Measurements from ENCODE around the gene NEK2. TPM values are rescaled to one million over a fixed set of nuclear protein-coding genes. Genes with fewer than 3 reads are reported as not detected.

Gene NEK2
- total RNA-seq, 3 donors from 2014 or later: 1.8 TPM; not detected in 2

- peaks cover 0 to 8% of the 10 kb centered on the region in 2 donors for H3K4me1 ChIP-seq
- intact Hi-C loops (cut with DNase I; ENCODE audit: low total_unique reads): no loop called here
- H3K4me3 ChIP-seq: no peak overlapping the region
- H3K27ac ChIP-seq: no peak overlapping the region
- DNase-seq (ENCODE audit: low spot score in 2 of 2): no peak
- no peaks in the 10 kb centered on the region for H3K9me3 ChIP-seq
- no peaks in the 10 kb centered on the region for H3K36me3 ChIP-seq
- no peak for TF ChIP-seq POLR2AphosphoS5 (IDR thresholded peaks at IDR 0.05)
- no peak for TF ChIP-seq POLR2A (IDR thresholded peaks at IDR 0.05)
- no peak for TF ChIP-seq CTCF (IDR thresholded peaks at IDR 0.05)
- H3K27me3 ChIP-seq: no peaks in the 10 kb centered on the region
These were observed 56.1 kb downstream of the NEK2 start for GRCh38 chr1:211619033-211619996.

GRCh38 chr1:211616965-211617297, 58.5 kb downstream of the NEK2 start:
- Histone ChIP-seq H3K4me1 (peaks cover 0 to 8% of the 10 kb centered on the region in 2 donors), H3K36me3 (no peaks in the 10 kb centered on the region), H3K27ac (peak overlapping the region; percentile 62 to 80), H3K4me3 (no peak overlapping the region), H3K27me3 (no peaks in the 10 kb centered on the region), H3K9me3 (no peaks in the 10 kb centered on the region)
- intact Hi-C loops (cut with DNase I; ENCODE audit: low total_unique reads): no loop called here
- no peak for DNase-seq (ENCODE audit: low spot score in 2 of 2)
- no peak for TF ChIP-seq POLR2AphosphoS5 (IDR thresholded peaks at IDR 0.05)
- TF ChIP-seq CTCF (IDR thresholded peaks at IDR 0.05): no peak
- no peak for TF ChIP-seq POLR2A (IDR thresholded peaks at IDR 0.05)

GRCh38 chr1:211616231-211616964, 59.0 kb downstream of the NEK2 start:
- H3K27ac ChIP-seq: peak overlapping the region; percentile 62 to 80
- DNase-seq (ENCODE audit: low spot score in 2 of 2): peak in 1 of 2 donors; percentile 65
- TF ChIP-seq CTCF (IDR thresholded peaks at IDR 0.05) (no peak), POLR2AphosphoS5 (IDR thresholded peaks at IDR 0.05) (no peak), POLR2A (IDR thresholded peaks at IDR 0.05) (no peak)

GRCh38 chr1:211614615-211615014, 60.8 kb downstream of the NEK2 start:
- DNase-seq (ENCODE audit: low spot score in 2 of 2): no peak
- Histone ChIP-seq H3K4me3 (no peak overlapping the region), H3K36me3 (no peaks in the 10 kb centered on the region), H3K27ac (no peak overlapping the region), H3K9me3 (no peaks in the 10 kb centered on the region), H3K27me3 (no peaks in the 10 kb centered on the region), H3K4me1 (peaks cover 0 to 8% of the 10 kb centered on the region in 2 donors)
- TF ChIP-seq POLR2AphosphoS5 (IDR thresholded peaks at IDR 0.05) (no peak), POLR2A (IDR thresholded peaks at IDR 0.05) (no peak), CTCF (IDR thresholded peaks at IDR 0.05) (no peak)
- intact Hi-C loops (cut with DNase I; ENCODE audit: low total_unique reads): no loop called here

More at GRCh38 chr1:211616231-211616964, 59.0 kb downstream of the NEK2 start:
- intact Hi-C loops (cut with DNase I; ENCODE audit: low total_unique reads): no loop called here
- no peaks in the 10 kb centered on the region for H3K27me3 ChIP-seq
- no peaks in the 10 kb centered on the region for H3K9me3 ChIP-seq
- H3K4me3 ChIP-seq: no peak overlapping the region
- peaks cover 0 to 8% of the 10 kb centered on the region in 2 donors for H3K4me1 ChIP-seq
- no peaks in the 10 kb centered on the region for H3K36me3 ChIP-seq

- intact Hi-C loops (cut with DNase I; ENCODE audit: low total_unique reads): no loop called here
- Histone ChIP-seq H3K27me3 (no peaks in the 10 kb centered on the region), H3K4me1 (peaks cover 0 to 8% of the 10 kb centered on the region in 2 donors), H3K36me3 (no peaks in the 10 kb centered on the region), H3K4me3 (no peak overlapping the region), H3K27ac (no peak overlapping the region), H3K9me3 (no peaks in the 10 kb centered on the region)
- no peak for TF ChIP-seq CTCF (IDR thresholded peaks at IDR 0.05)
- no peak for TF ChIP-seq POLR2A (IDR thresholded peaks at IDR 0.05)
- TF ChIP-seq POLR2AphosphoS5 (IDR thresholded peaks at IDR 0.05): no peak
- DNase-seq (ENCODE audit: low spot score in 2 of 2): no peak
These were observed 61.5 kb downstream of the NEK2 start for GRCh38 chr1:211613951-211614350.

All from breast epithelium (tissue), 4 donors.